SU-DHL-6 (cell line): ENCODE measurements around the gene DIPK2A.

Experiments
- H2AFZ ChIP-seq: fragments of 200-600 bp; sonication (generic); 2 replicates; pipeline ENCODE4 v1.6.1; 2014; ENCODE audit warnings: low read depth, mild to moderate bottlenecking, moderate library complexity, mixed read lengths, antibody characterized with exemption, low read length; ENCODE audit not compliant: severe bottlenecking
- H3F3A ChIP-seq: fragments of 200-600 bp; shearing (Covaris generic); 2 replicates; pipeline ENCODE4 v1.6.0; 2016; ENCODE audit warnings: antibody characterized with exemption, mild to moderate bottlenecking; ENCODE audit not compliant: insufficient read depth
- H3K27ac ChIP-seq: fragments of 200-600 bp; sonication (generic); 2 replicates; pipeline ENCODE4 v1.5.1; 2016; ENCODE audit warnings: low read depth, mild to moderate bottlenecking, low read length, moderate library complexity, mixed read lengths
- H3K27me3 ChIP-seq: fragments of 200-600 bp; sonication (generic), shearing (Covaris generic); 2 replicates; pipeline ENCODE4 v1.6.0; 2014; ENCODE audit warnings: mild to moderate bottlenecking, low read length
- H3K36me3 ChIP-seq: fragments of 200-600 bp; sonication (generic); 2 replicates; pipeline ENCODE4 v1.6.1; 2014; ENCODE audit warnings: mild to moderate bottlenecking, low read length, mixed read lengths
- H3K4me2 ChIP-seq: fragments of 300-600, 200-600 bp; shearing (Covaris generic), sonication (generic); 2 replicates; pipeline ENCODE4 v1.6.0; 2014; ENCODE audit warnings: low read length, low read depth, mild to moderate bottlenecking; ENCODE audit not compliant: poor library complexity, severe bottlenecking
- H3K4me3 ChIP-seq: fragments of 200-600 bp; sonication (generic); 2 replicates; pipeline ENCODE4 v1.5.1; 2014; ENCODE audit warnings: antibody characterized with exemption, low read length, mild to moderate bottlenecking, mixed read lengths; ENCODE audit not compliant: insufficient read depth, poor library complexity, severe bottlenecking
- H3K79me2 ChIP-seq: fragments of 200-600 bp; sonication (generic); 2 replicates; pipeline ENCODE4 v1.6.1; 2014; ENCODE audit warnings: mild to moderate bottlenecking, low read length, moderate library complexity; ENCODE audit not compliant: insufficient read depth
- H3K9ac ChIP-seq: fragments of 200-600 bp; sonication (generic); 2 replicates; pipeline ENCODE4 v1.7.0; 2014; ENCODE audit warnings: mild to moderate bottlenecking, low read length
- H3K9me2 ChIP-seq: fragments of 200-600 bp; sonication (generic); replicated peaks from 2 replicates; pipeline ENCODE4 v1.6.1; 2014; ENCODE audit warnings: low read length; ENCODE audit not compliant: insufficient read depth
- H3K9me3 ChIP-seq: fragments of 200-600 bp; sonication (generic); 2 replicates; pipeline ENCODE4 v1.6.1; 2014; ENCODE audit warnings: low read length, mixed read lengths; ENCODE audit not compliant: insufficient read depth
- H4K20me1 ChIP-seq: fragments of 200-600 bp; sonication (generic); 2 replicates; pipeline ENCODE4 v1.6.1; 2014; ENCODE audit warnings: low read depth, mild to moderate bottlenecking, antibody characterized with exemption, low read length, moderate library complexity, mixed read lengths
- CTCF ChIP-seq: fragments of 200-600 bp; sonication (generic); IDR thresholded peaks from one replicate; pipeline ENCODE4 v1.5.1; 2017; ENCODE audit warnings: antibody characterized with exemption, mild to moderate bottlenecking, low read length, moderate library complexity; ENCODE audit not compliant: insufficient read depth, poor library complexity, severe bottlenecking

The DIPK2A gene

GRCh38 chr3:144018776-144019175, 47.2 kb downstream of the DIPK2A start:
- H2AFZ ChIP-seq: no peak overlapping the region
- no peaks in the 10 kb centered on the region for H3K79me2 ChIP-seq
- no peaks in the 10 kb centered on the region for H3K9me3 ChIP-seq
- no peak overlapping the region for H3K9ac ChIP-seq
- no peaks in the 10 kb centered on the region for H4K20me1 ChIP-seq
- no peak overlapping the region for H3K4me2 ChIP-seq
- no peak for TF ChIP-seq CTCF
- H3K27ac ChIP-seq: no peak overlapping the region
- no peaks in the 10 kb centered on the region for H3K9me2 ChIP-seq
- no peaks in the 10 kb centered on the region for H3F3A ChIP-seq
- H3K36me3 ChIP-seq: no peaks in the 10 kb centered on the region
- no peak overlapping the region for H3K4me3 ChIP-seq
- no peaks in the 10 kb centered on the region for H3K27me3 ChIP-seq
